GM21717 (cell line): ENCODE results near the gene PTPN1.

Experiments used
- ATAC-seq: cut with Tn5 transposase; IDR thresholded peaks from one replicate; pipeline ENCODE4 v1.9.1; 2021; ENCODE audit warnings: mild to moderate bottlenecking, moderate library complexity; ENCODE audit not compliant: unreplicated experiment

Gene PTPN1

DNA sequence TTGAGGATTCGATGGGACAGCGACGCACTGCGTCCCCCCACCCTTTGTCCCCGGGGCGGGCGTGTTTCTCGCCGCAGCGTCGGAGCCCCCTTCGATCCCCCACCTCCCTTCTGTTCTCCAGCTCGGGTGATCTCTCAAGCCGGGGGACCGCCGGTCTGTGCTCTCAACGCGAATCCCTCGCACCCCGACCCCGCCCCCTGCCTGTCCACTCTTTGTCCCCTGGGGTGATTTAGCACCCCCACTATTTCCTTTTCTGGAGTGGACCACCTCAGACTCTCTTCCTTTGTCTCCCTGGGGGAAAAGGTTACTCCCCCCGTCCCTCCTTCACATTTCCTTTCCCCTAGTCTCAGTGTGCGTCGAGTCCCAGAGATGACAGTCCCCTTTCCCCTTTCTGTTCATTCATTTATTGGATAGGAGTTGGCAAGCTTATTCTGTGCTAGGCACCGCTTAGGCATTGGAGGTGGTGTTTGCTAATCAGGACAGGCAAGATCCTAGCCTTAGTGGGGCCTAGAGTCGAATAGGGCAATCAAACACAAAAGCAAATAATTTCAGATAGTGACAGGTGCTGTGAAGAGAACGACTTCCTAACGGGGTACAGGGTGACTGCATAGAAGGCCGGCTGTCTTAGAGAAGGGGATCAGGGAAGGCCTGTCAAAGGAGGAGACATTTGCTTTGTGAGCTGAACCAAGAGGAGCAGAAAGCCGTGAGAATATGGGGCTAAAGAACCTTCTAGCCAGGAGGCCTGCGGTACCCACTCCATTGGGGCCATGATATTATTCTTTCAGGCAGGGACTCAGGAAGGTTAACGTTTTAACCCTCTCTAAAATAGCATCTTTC is 741 bp downstream of the PTPN1 start:
- ATAC-seq: peak; percentile 6

DNA sequence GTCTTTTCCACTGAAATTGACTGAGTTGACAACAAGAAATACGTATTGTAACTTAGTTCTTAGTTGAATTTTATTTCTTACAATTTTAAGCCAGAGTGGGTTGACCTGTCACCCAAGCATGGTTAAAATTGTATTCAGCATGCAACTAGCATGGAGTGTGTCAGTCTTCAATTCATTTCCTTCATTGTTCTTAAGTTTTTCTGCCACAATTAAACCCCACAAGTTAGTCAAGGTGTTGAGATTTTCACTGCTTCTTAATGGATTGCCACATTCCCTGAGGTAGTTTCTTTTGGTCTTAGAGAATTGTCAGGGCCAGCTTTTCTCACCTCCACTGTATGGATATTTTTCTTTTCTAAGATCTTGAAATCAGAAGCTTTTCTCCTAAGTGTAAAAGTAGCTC is 2.1 kb downstream of the PTPN1 start:
- no peak for ATAC-seq

DNA sequence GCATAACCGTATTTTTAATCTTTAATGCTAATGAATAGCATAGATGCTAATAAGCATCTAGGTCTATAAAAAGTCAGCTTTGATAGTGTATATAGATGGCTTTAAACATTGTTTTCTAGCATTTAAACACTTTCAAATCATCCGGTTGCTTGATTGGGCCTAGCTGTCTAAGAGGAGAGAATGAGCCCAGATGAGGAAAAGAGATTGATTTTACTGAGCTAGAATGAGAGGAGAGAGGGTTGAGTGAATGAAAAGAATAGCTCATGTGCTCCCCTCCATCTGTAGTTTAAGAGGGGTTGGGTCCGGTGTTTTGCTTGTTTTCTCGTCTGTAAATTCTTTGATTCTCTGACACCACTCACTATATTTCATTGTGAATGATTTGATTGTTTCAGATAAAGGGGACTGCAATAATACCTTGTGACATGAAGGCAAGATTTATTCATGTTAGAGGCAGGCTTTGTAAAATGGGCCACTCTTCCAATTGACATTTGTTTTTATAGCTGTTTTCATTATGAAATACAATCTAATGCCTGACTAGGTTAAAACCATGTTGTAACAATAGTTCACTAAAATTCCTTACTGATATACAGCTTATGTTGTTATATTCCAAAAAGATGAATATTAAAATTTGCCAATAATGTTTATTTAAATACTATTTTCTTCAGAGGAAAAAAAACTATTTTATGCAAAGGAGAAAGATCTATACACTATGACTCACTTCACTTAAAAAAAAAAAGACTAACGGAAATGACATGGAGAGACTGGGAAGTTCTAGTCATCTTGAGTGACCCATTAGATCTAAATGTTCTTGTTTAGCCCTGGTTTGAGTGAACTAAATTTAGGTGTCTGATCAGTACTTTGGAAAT is 3.2 kb downstream of the PTPN1 start:
- no peak for ATAC-seq

DNA sequence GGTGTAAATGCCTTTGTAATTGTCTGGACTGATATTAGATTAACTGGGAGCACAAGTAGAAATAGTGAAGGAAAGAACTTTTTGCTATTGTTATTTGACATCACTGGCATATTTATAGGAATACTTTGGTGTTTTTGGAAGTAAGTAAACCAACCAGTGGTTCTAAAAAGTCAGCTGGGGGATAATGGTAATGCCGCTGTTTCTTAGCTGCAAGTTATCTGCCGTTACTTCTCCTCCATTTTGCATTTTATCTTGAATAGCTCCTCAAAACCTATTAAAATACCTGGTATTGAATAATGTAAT is 3.8 kb downstream of the PTPN1 start:
- no peak for ATAC-seq

- no peak for ATAC-seq
Observed at GRCh38 chr20:50514750-50515149, 4.6 kb downstream of the PTPN1 start.

- ATAC-seq: no peak
Observed at GRCh38 chr20:50515471-50516106, 5.4 kb downstream of the PTPN1 start.

- ATAC-seq: peak; percentile 38
Observed at GRCh38 chr20:50516180-50516934, 6.2 kb downstream of the PTPN1 start.

DNA sequence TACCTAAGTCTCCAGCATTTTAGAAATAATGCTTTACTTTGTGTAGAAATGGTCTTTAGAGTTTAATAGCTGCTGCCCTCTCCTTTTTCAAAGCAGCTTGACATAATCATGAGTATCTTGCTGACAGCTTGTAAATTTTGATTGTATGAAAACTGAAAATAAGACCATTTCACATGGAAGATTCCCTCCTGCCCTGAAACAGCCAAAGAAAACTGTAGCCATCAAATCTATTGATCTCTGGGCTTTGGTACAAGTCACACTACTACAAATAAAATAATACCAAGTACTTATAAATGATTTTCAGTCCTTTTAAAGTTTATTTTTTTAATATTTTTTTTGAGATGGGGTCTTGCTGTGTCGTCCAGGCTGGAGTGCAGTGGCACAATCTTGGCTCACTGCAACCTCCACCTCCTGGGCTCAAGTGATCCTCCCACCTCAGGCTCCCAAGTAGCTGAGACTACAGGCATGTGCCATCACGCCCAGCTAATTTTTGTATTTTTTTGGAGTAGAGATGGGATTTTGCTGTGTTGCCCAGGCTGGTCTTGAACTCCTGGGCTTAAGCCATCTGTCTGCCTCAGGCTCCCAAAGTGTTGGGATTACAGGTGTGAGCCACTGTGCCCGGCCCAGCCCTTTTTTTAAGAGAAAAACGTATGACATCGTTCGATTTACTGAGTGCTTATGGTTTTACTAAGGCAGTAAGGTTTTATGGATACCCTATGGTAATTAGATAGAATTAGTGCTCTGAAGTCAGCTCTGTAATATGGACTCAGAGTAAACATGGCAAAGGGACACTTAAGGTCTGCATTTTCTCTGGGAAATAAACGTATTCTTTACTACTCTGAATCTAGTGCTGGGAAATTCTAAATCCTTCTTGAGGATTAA is 7.0 kb downstream of the PTPN1 start:
- no peak for ATAC-seq

- no peak for ATAC-seq
Observed at GRCh38 chr20:50517817-50518154, 7.6 kb downstream of the PTPN1 start.

DNA sequence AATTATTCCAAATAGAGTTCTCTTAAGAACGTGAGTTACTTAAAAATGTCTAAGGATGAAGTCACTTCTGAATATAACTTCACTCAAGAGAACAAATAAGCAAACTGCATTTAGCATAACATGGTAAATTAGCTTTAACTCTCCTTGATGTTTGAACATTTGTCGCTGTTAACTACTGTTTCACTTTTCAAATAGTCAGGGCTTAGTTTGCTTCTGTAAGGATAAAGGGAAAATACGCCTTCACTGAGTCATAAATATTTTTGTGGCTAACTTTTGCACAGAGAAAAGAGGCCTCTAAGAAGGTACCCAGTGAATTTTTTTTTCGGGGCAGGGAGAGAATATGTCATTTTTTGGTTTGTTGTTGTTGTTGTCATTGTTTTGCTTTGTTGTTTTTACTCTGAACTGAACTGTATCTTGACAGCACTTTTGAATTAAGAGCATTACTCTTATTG is 8.1 kb downstream of the PTPN1 start:
- ATAC-seq: no peak

GRCh38 chr20:50519036-50519762 is 9.0 kb downstream of the PTPN1 start:
- ATAC-seq: no peak

GRCh38 chr20:50520222-50520880 is 10.2 kb downstream of the PTPN1 start:
- no peak for ATAC-seq

DNA sequence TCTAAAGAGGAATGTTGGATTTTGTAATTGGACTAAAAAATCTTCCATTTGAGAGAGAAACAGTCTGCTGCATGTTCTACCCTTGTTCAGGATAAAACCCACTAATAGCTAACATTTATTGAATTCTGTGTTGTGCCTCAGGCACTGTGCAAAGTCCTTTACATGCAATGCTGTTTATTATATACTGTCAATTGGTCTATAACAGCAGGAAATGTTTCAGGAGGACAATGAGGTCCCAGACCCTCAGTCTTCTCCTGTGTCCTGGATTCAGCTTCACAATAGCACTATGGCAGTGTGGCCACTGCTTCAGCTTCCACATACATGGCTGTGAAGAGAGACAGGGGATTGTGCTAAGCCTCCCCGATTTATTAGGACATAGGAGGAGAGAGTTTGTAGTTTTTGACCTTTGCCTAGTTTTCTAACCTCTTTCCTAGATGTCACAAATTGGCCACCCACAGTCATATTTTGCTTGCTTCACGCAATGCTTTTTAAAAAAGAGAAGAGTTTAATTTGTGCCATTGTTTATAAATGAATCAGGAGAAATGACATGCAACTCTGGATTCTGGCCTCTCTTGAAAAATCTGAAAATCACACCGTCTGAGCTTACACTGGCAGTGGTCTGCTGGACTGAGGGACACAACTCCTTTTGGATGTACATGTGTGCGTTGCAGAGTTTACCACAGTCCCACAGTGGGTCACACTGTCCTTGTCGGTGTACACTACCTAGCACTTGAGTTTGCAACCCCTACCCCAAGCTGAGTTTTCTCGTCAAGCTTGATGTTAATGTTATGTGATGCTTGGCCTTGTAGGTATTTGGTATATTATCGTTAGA is 11.3 kb downstream of the PTPN1 start:
- ATAC-seq: no peak

DNA sequence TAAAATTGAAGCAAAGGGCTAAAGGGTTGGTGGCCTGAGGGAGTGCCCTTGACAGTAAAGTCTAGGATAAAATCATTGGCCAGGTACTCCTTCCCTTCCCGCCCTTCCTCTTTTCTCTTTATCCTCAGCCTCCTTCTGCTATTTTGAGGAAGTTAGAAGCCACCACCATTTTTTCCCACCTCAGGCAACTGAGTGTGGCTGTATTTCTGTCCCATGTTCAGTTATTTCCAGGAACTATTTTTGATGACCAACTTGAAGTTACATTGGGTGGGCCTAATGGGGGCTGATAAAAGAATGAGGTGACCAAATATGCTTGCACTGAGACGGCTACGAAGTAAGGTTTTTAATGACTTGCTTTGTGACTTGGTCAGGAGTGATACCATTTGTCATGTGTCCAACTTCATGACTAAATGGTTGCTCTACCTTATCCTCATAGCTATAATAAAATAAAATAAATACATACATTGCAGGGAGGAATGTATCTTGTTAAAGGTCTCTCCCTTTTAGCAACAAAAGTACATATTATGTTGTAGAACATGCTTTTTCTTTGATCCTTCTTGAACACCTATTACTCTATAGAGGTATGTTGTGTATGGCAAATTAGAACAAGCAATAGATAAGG is 12.0 kb downstream of the PTPN1 start:
- ATAC-seq: no peak

- no peak for ATAC-seq
Observed at GRCh38 chr20:50523552-50524167, 13.5 kb downstream of the PTPN1 start.

GRCh38 chr20:50525681-50526080 is 15.5 kb downstream of the PTPN1 start:
- no peak for ATAC-seq

GRCh38 chr20:50526403-50526989 is 16.3 kb downstream of the PTPN1 start:
- no peak for ATAC-seq
